Hematopoietic multipotent progenitor cell treated with erythropoietin and hydrocortisone succinate and interleukin-3 and kit ligand, for 15 days (in vitro differentiated cells): ENCODE measurements around the gene OLFM1.

Source experiments
- DNase-seq: peaks from one replicate; pipeline ENCODE4 v3.0.0-alpha.2; 2015; ENCODE audit warnings: low spot score

OLFM1 gene

GRCh38 chr9:135076876-135077430 lies 10.5 kb upstream of the OLFM1 start:
- no peak for DNase-seq

- DNase-seq = no peak
Measured at GRCh38 chr9:135077497-135078200, 9.8 kb upstream of the OLFM1 start.

GRCh38 chr9:135078361-135078821 lies 9.1 kb upstream of the OLFM1 start:
- no peak for DNase-seq

DNA sequence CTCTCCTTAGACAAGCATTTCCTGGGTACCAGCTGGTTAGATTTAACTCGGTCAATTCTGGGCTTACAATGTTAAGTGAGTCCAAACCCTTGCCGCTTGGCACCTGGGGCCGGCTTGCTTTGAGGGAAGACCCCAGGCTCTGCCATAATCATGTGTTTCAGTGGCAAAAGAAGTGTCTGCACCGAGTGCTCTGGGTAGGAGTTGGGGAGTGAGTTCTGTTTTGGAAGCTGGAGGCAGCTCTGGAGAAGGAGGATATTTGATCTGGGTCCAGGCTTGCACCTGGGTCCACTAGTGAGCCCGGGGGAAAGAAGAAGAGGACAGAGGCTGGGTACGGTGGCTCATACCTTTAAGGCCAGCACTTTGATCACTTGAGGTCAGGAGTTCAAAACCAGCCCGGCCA lies 8.4 kb upstream of the OLFM1 start:
- no peak for DNase-seq

- DNase-seq = no peak
Measured at GRCh38 chr9:135079676-135080075, 7.8 kb upstream of the OLFM1 start.

DNA sequence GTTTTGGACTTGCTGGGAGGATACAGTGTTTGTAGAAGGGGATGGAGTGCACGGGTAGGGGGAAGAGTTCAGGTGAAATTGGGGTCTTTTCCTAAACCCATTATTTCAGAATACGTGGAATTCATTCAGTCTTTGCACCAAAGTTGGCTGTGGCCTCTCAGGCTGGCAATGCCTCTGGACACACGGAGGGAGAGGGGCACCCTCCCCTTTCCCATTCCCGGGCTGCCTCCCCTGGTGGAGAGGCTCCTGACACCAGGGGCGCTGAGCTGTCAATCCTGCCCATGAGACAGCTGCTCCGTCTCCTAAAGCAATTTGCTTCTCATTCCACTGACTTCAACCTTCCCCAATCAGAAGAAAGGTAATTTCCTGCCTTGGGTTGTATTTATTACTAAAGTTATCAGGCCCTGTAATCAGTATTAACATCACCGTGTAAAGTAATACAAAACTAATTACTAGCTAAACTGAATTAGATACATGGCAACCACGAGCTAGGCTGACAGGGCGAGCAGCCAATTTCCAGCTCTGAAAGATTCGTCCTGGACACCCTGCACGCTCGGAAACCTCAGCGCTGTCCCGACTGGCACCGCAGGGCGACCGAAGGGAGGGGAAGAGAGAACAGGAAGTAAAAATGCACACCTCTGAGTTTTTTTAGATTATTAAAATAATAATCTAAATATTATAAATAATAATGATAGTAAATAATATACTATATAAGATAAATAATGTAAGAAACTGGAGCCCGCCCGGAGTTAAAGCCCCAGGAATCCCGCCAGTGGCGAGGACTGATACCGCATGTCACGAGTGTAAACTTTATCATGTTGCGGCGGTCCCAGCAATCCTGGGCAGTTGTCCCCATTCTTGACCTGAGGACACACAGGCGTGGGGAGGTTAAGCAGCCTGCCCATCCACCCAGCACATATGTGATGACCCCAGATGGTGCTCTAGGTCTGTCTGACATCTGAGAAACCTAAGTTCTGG lies 6.9 kb upstream of the OLFM1 start:
- DNase-seq = no peak

- no peak for DNase-seq
Measured at GRCh38 chr9:135081264-135081660, 6.2 kb upstream of the OLFM1 start.

- no peak for DNase-seq
Measured at GRCh38 chr9:135081731-135082130, 5.7 kb upstream of the OLFM1 start.

DNA sequence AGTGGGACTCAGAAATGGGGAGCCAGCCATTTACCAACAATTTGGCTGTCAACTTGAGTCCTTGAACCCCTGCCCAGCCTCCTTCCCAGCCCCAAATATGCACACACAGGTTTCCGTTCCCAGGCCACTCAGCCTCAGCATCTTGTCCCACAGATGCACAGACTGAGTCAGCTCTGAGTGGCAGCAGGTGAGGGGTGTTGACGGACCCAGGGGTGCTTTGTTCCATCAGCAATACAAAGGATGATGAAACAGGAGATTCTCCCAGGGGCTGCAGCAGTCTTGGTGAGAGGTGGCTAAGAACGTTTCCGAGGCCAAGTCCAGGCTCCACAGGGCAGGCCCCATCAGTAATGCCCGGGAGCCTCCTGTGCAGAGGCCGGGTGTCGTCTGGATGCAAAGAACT lies 4.9 kb upstream of the OLFM1 start:
- no peak for DNase-seq

- DNase-seq = no peak
Measured at GRCh38 chr9:135083241-135083810, 4.1 kb upstream of the OLFM1 start.

- no peak for DNase-seq
Measured at GRCh38 chr9:135083831-135084230, 3.6 kb upstream of the OLFM1 start.

GRCh38 chr9:135084262-135084661 lies 3.2 kb upstream of the OLFM1 start:
- DNase-seq = no peak

DNA sequence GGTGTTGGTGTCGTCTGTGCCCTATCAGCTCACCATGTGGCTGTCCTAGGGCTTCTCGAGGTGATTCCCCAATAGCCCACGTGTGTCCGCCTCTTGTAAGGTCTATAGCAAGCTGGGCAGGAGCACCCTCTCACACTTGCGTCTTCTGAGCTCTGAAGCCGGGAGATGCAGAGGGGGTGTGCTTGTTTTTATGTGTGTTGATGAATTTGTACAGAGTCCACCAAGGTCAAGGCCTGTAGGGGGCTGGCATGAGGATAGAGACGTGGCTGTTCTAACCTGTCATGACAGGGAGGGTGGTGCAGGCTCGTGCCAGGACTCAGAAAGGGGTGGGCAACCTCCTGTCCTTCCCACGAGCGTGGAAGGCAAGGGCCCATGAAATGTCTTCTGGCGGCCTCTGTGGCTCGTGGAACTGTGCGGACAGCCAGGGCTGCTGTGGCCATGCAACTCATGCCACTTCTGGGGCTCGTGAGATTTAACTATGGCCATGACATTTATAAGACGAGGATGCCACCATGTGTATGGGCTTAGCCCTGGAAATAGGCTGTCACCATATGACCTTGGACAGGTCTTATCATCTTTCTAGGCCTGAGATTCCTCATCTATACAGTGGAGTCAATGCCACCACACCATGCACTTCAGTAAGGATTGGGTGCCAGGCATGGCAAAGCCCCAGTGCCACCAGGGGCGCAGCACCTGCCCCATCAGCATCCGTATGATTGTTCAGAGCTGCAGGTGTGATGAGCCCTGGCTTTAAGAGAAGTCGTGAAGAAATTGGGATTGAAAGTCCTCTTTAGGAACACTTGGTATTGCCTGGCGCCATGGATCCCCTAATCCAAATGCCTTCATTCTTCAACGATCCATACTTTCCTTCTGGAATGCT lies 2.3 kb upstream of the OLFM1 start:
- no peak for DNase-seq

DNA sequence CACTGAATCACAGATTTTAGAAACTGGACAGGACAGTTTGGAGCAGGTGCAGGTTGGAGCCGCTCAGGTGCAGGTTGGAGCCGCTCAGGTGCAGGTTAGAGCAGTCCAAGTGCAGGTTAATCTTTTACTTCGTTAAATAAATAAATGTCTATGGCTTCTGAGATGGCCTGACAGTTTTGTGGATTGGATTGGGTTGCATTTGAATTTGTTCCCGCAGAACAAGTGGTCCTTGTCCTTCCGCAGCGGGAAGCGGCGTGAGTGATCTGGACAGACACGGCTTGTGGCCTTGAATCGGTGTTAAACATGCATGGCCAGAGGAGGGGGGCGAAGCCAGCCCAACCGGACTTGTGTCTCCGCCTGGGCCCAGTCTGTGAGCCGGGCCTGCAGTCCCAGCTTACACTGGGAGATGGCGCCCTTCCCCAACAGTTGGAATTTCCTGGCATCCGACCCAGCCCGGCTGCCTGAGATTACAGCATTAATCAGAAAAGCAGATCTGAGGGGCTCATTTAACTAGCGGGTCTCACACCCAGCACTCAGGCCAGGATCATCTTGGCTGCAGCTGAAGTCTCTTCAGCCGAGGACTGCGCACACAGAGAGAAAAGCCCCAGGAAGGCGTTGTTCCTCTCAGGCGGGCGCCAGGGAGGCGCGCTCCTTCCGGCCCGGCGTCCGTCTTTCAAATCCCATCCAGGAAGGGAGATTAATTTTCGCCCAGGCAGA lies 1.5 kb upstream of the OLFM1 start:
- peak; percentile 3 for DNase-seq

GRCh38 chr9:135086597-135087488 lies 625 bp upstream of the OLFM1 start:
- DNase-seq = no peak

DNA sequence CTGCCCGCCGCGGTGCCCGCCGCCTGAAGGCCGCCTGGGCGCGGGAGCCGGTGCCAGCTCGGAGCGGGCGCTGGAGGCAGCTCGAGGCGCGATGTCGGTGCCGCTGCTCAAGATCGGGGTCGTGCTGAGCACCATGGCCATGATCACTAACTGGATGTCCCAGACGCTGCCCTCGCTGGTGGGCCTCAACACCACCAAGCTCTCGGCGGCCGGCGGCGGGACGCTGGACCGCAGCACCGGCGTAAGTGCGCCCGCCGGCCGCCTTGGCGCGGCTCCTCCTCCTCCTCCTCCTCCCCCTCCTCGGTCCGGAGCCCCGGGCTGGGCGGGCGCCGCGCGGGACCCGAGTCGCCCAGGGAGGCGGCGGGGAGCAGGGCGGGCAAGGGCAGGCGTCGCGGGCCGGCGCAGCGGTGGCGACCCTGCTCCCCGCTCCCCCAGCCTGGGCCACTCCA lies 455 bp downstream of the OLFM1 start:
- no peak for DNase-seq

DNA sequence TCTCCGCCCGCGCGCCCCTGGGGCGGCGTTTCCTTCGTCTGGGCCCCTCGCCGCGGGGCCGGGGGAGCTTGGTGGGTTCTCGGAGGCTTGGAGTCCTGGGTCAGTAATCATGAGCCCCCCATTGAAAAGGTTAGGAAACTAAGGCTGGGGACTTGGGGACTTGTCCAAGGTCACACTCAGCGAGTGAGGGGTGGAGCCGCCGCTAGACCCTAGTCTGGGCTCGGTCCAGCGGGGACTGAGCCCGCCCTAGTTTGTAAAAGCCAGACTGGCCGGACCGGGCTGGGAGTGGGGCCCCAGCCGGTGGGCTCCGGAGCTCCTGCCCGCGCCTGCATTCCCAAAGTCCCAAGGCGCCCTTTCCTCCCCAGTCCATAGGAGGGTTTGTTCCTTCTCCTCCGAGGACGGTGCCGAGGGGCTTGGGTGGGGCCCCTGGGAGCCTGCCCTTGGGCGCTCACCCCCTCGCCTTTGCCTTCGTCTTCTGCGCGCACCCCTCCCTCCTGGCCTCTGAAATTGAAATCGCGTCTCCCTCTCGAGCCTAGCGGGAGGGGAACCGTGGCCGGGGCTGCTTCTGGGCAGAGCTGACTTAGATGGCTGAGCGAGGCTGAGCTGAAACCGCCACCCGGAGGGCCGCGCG lies 995 bp downstream of the OLFM1 start:
- no peak for DNase-seq

GRCh38 chr9:135088979-135089847 lies 1.7 kb downstream of the OLFM1 start:
- DNase-seq = no peak
